SK-N-SH (cell line): ENCODE data around the gene TPP2. TPM values are rescaled to one million over a fixed set of nuclear protein-coding genes. Genes with fewer than 3 reads are reported as not detected.

Experiments used
- CTCF ChIA-PET: fragments of 300-600, 350-600 bp; formaldehyde crosslinking; extraction: SDS; loops from one replicate; lab custom pipeline; 2021; lab: Yijun Ruan, JAX
- POLR2A ChIA-PET: fragments of 350-600 bp; sonication (Branson Sonifier 250); formaldehyde crosslinking; extraction: SDS; loops from one replicate; lab custom pipeline; 2020; ENCODE audit warnings: antibody characterized with exemption, inconsistent platforms; lab: Yijun Ruan, JAX
- DNase-seq: peaks from one replicate; pipeline ENCODE4 v3.0.0; 2012
- H2AFZ ChIP-seq: fragments of 200-600 bp; sonication (generic); 2 replicates; pipeline ENCODE4 v1.8.1; 2016; ENCODE audit warnings: antibody characterized with exemption, mild to moderate bottlenecking, low read depth
- H3F3A ChIP-seq: fragments of 200-600 bp; sonication (generic); replicated peaks from 2 replicates; pipeline ENCODE3; 2016; ENCODE audit warnings: antibody characterized with exemption, mild to moderate bottlenecking; ENCODE audit not compliant: insufficient read depth
- H3K27ac ChIP-seq, 2 experiments: fragments of 200-500 bp in 1 of 2; fragments of 200-600 bp in 1 of 2; sonication (Bioruptor generic) in 1 of 2; sonication (generic), shearing (Covaris generic) in 1 of 2; 2 replicates each; pipeline versions ENCODE4 v1.5.1 to v1.6.1; 2014 to 2016; ENCODE audit warnings: low read depth in 2 of 2, inconsistent platforms in 1 of 2, low read length in 1 of 2, mild to moderate bottlenecking in 1 of 2, mixed read lengths in 1 of 2
- H3K27me3 ChIP-seq: fragments of 200-600 bp; sonication (generic), shearing (Covaris generic); 2 replicates; pipeline ENCODE4 v1.6.1; 2016; ENCODE audit warnings: mixed run types; ENCODE audit not compliant: insufficient read depth
- H3K36me3 ChIP-seq, 2 experiments: fragments of 200-500 bp in 1 of 2; fragments of 200-600 bp in 1 of 2; sonication (Bioruptor generic) in 1 of 2; sonication (generic) in 1 of 2; replicated peaks in 1 of 2; 2 replicates each; pipeline versions ENCODE3 to v1.5.1; 2014 to 2016; ENCODE audit warnings: low read length in 1 of 2, mild to moderate bottlenecking in 1 of 2; ENCODE audit not compliant: insufficient read depth in 2 of 2, control insufficient read depth in 1 of 2
- H3K4me1 ChIP-seq, 2 experiments: fragments of 200-500 bp in 1 of 2; fragments of 200-600 bp in 1 of 2; sonication (Bioruptor generic) in 1 of 2; sonication (generic), shearing (Covaris generic) in 1 of 2; 2 replicates each; pipeline versions ENCODE4 v1.5.1 to v1.6.1; 2014 to 2016; ENCODE audit warnings: low read depth in 1 of 2, low read length in 1 of 2, mixed run types in 1 of 2; ENCODE audit not compliant: insufficient read depth in 2 of 2, control insufficient read depth in 1 of 2
- H3K4me2 ChIP-seq: fragments of 200-600 bp; sonication (generic), shearing (Covaris generic); 2 replicates; pipeline ENCODE4 v1.6.1; 2017; ENCODE audit warnings: mixed run types
- H3K4me3 ChIP-seq, 2 experiments: fragments of 200-500 bp in 1 of 2; fragments of 200-600 bp in 1 of 2; sonication (Bioruptor generic) in 1 of 2; sonication (generic), shearing (Covaris generic) in 1 of 2; 2 replicates each; pipeline versions ENCODE4 v1.5.1 to v1.8.1; 2014 to 2016; ENCODE audit warnings: low read depth in 2 of 2, inconsistent platforms in 1 of 2, low read length in 1 of 2, mild to moderate bottlenecking in 1 of 2, mixed read lengths in 1 of 2, moderate library complexity in 1 of 2
- H3K79me2 ChIP-seq: fragments of 200-600 bp; sonication (generic); 2 replicates; pipeline ENCODE4 v1.8.1; 2017; ENCODE audit warnings: mild to moderate bottlenecking; ENCODE audit not compliant: insufficient read depth
- H3K9ac ChIP-seq: fragments of 200-600 bp; sonication (generic); 2 replicates; pipeline ENCODE4 v1.6.1; 2017; ENCODE audit warnings: mixed run types
- H3K9me2 ChIP-seq: fragments of 200-600 bp; sonication (generic); 2 replicates; pipeline ENCODE4 v1.6.1; 2017; ENCODE audit warnings: mixed run types
- H3K9me3 ChIP-seq: fragments of 200-600 bp; sonication (generic); 2 replicates; pipeline ENCODE4 v1.6.1; 2017; ENCODE audit warnings: mixed run types, mild to moderate bottlenecking, moderate library complexity
- H4K20me1 ChIP-seq: fragments of 200-600 bp; sonication (generic); 2 replicates; pipeline ENCODE4 v1.6.1; 2017; ENCODE audit warnings: mild to moderate bottlenecking, mixed run types; ENCODE audit not compliant: insufficient read depth
- CHD2 ChIP-seq: fragments of 150-350 bp; IDR thresholded peaks from 2 replicates; pipeline ENCODE4 v1.6.1; 2018; ENCODE audit warnings: low read length; ENCODE audit not compliant: partially characterized antibody
- CTCF ChIP-seq: fragments of 200-600 bp; sonication (generic); IDR thresholded peaks from 2 replicates; pipeline ENCODE4 v1.6.1; 2017; ENCODE audit warnings: antibody characterized with exemption, mild to moderate bottlenecking, moderate library complexity
- EP300 ChIP-seq, 2 experiments: IDR thresholded peaks; 2 replicates each; pipeline versions ENCODE4 v1.4.0 to v1.6.1; 2012; ENCODE audit warnings: borderline replicate concordance in 1 of 2, low read depth in 1 of 2, low read length in 1 of 2
- EZH2phosphoT487 ChIP-seq: fragments of 200-600 bp; sonication (generic); IDR thresholded peaks from 2 replicates; pipeline ENCODE4 v1.6.1; 2017; ENCODE audit warnings: low read depth, mixed run types, mild to moderate bottlenecking, antibody characterized with exemption, moderate library complexity, borderline replicate concordance
- FOSL2 ChIP-seq: IDR thresholded peaks from 2 replicates; pipeline ENCODE4 v1.4.0; 2012; ENCODE audit warnings: low read depth, mild to moderate bottlenecking, moderate library complexity, borderline replicate concordance
- FOXM1 ChIP-seq: IDR thresholded peaks from 2 replicates; pipeline ENCODE4 v1.4.0; 2012; ENCODE audit warnings: low read depth, mild to moderate bottlenecking
- GABPA ChIP-seq: IDR thresholded peaks from 2 replicates; pipeline ENCODE4 v1.4.0; 2012; ENCODE audit warnings: low read depth, mild to moderate bottlenecking
- MAX ChIP-seq: IDR thresholded peaks from 2 replicates; pipeline ENCODE4 v1.4.0; 2012; ENCODE audit warnings: low read depth
- MEF2A ChIP-seq: IDR thresholded peaks from 2 replicates; pipeline ENCODE4 v1.4.0; 2012; ENCODE audit warnings: low read depth, borderline replicate concordance
- MXI1 ChIP-seq: IDR thresholded peaks from 2 replicates; pipeline ENCODE4 v1.6.1; 2012; ENCODE audit warnings: mild to moderate bottlenecking, low read depth, low read length, improper control_type of control experiment
- NFIC ChIP-seq: IDR thresholded peaks from 2 replicates; pipeline ENCODE4 v1.4.0; 2012; ENCODE audit warnings: borderline replicate concordance
- PBX3 ChIP-seq: IDR thresholded peaks from 2 replicates; pipeline ENCODE4; 2012
- RAD21 ChIP-seq: IDR thresholded peaks from 2 replicates; pipeline ENCODE4 v1.6.1; 2012; ENCODE audit warnings: mild to moderate bottlenecking, low read length
- RFX5 ChIP-seq: IDR thresholded peaks from 2 replicates; pipeline ENCODE4 v1.6.1; 2012; ENCODE audit warnings: mild to moderate bottlenecking, improper control_type of control experiment, low read length
- RXRA ChIP-seq: IDR thresholded peaks from 2 replicates; pipeline ENCODE4 v1.4.0; 2012; ENCODE audit warnings: low read depth, mild to moderate bottlenecking, borderline replicate concordance
- USF2 ChIP-seq: fragments of 150-350 bp; IDR thresholded peaks from 2 replicates; pipeline ENCODE4 v1.6.1; 2017; ENCODE audit warnings: antibody characterized with exemption, low read length, low read depth, borderline replicate concordance
- WGBS: methylation state at CpG from one replicate; pipeline ENCODE4 v1.1.6; 2017; ENCODE audit warnings: low lambda C conversion rate; 5-methylcytosine and 5-hydroxymethylcytosine counted together
- polyA plus RNA-seq, 3 experiments: library from polyadenylated mRNA; depleted of rRNA; stranded (reverse); fragments of >200 nt; gene quantifications; 2 replicates each; pipeline ENCODE4 v1.2.3, GENCODE V29; 2012

TPP2 gene
- polyA plus RNA-seq, 1 of the 3 experiments (the other 2 are of a cell fraction), result 8.3 TPM

GRCh38 chr13:102550507-102550906, 46.3 kb upstream of the TPP2 start:
- POLR2A ChIA-PET, result no interaction called here
- Histone ChIP-seq H3K4me1 (peaks cover 0 to 3% of the 10 kb centered on the region in 2 experiments; a peak in 2 of 4 replicates), H3K9me3 (no peaks in the 10 kb centered on the region), H3F3A (no peaks in the 10 kb centered on the region), H3K79me2 (no peaks in the 10 kb centered on the region), H3K9ac (no peak overlapping the region), H3K36me3 (no peaks in the 10 kb centered on the region), H3K9me2 (no peaks in the 10 kb centered on the region), H3K4me3 (no peak overlapping the region), H3K27ac (peak overlapping the region in 1 of 2 experiments; percentile 19; a peak in 1 of 4 replicates), H3K27me3 (no peaks in the 10 kb centered on the region), H3K4me2 (no peak overlapping the region), H4K20me1 (no peaks in the 10 kb centered on the region), H2AFZ (no peak overlapping the region)
- CTCF ChIA-PET, result no interaction called here
- no peak for DNase-seq
- 62% methylated on average over 7 of the region's 7 CpGs for WGBS
- no peak for TF ChIP-seq PBX3
- no peak for TF ChIP-seq RFX5
- TF ChIP-seq EP300 (IDR thresholded peaks at IDR 0.05; ENCODE audit: borderline replicate concordance in 1 of 2, low read depth in 1 of 2, low read length in 1 of 2), result no peak
- no peak for TF ChIP-seq GABPA
- no peak for TF ChIP-seq RAD21
- no peak for TF ChIP-seq NFIC
- no peak for TF ChIP-seq CTCF
- no peak for TF ChIP-seq MAX
- TF ChIP-seq FOXM1, result no peak
- no peak for TF ChIP-seq FOSL2
- no peak for TF ChIP-seq EZH2phosphoT487
- no peak for TF ChIP-seq RXRA
- TF ChIP-seq MEF2A, result no peak
- no peak for TF ChIP-seq MXI1
- TF ChIP-seq CHD2, result no peak
- TF ChIP-seq USF2, result no peak
